Lower leg skin (tissue), 3 donors: ENCODE results near the gene CPEB3.

ENCODE experiments used
- POLR2A ChIP-seq, 2 donors: fragments of 450-650 bp; IDR thresholded peaks; one replicate each; pipeline ENCODE4 v1.6.1; 2016 to 2017; ENCODE audit warnings: antibody characterized with exemption in 2 of 2, mild to moderate bottlenecking in 1 of 2, moderate library complexity in 1 of 2
- TF ChIP-seq, protein P1 (sequence below), 3 donors: fragments of 450-650 bp; IDR thresholded peaks; one replicate each; pipeline ENCODE4 v1.5.1; 2016; ENCODE audit warnings: antibody characterized with exemption in 3 of 3, mild to moderate bottlenecking in 3 of 3, moderate library complexity in 2 of 3

DNA sequence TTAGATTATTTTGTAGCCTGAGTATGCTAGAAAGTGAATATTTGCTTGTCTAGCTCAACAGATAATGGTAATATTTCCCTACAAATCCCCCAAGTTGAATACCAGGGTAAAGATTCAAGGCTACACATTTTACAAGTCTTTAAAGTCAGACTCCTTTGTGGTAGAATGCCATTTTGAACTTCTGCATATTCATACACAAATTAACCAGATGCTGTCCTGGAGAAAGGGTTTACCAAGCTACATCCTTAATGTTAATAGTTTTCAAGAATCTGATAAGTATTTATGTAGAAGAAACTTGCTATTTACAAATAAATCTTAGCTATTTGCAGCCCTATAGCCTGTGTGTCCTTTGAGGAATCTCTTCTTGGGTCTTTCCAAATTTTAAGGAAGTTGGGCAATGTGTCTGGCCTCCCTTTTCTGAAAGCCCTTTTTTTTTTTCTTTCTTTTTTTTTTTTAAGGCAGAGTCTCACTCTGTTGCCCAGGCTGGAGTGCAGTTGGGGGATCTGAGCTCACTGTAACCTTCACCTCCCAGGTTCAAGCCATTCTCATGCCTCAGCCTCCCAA, 82.6 kb downstream of the CPEB3 start:
- no peak for TF ChIP-seq POLR2A (IDR thresholded peaks at IDR 0.05)
- TF ChIP-seq, protein P1, sequence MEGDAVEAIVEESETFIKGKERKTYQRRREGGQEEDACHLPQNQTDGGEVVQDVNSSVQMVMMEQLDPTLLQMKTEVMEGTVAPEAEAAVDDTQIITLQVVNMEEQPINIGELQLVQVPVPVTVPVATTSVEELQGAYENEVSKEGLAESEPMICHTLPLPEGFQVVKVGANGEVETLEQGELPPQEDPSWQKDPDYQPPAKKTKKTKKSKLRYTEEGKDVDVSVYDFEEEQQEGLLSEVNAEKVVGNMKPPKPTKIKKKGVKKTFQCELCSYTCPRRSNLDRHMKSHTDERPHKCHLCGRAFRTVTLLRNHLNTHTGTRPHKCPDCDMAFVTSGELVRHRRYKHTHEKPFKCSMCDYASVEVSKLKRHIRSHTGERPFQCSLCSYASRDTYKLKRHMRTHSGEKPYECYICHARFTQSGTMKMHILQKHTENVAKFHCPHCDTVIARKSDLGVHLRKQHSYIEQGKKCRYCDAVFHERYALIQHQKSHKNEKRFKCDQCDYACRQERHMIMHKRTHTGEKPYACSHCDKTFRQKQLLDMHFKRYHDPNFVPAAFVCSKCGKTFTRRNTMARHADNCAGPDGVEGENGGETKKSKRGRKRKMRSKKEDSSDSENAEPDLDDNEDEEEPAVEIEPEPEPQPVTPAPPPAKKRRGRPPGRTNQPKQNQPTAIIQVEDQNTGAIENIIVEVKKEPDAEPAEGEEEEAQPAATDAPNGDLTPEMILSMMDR (IDR thresholded peaks at IDR 0.05) = no peak
